ENCODE data around the gene MERTK. TPM values are rescaled to one million over a fixed set of nuclear protein-coding genes. Genes with fewer than 3 reads are reported as not detected.
A peak's percentile ranks its signal among the peaks of the same experiment; 100 is the strongest.
"Not testable (repeated sequence)": the region's sequence is repeated elsewhere in the genome, so short reads cannot be mapped to it uniquely, and the experiment has no call there.

The MERTK gene
- total and polyA plus RNA-seq, 12 donors = 23.3 to 152 (median 75.3) TPM

DNA sequence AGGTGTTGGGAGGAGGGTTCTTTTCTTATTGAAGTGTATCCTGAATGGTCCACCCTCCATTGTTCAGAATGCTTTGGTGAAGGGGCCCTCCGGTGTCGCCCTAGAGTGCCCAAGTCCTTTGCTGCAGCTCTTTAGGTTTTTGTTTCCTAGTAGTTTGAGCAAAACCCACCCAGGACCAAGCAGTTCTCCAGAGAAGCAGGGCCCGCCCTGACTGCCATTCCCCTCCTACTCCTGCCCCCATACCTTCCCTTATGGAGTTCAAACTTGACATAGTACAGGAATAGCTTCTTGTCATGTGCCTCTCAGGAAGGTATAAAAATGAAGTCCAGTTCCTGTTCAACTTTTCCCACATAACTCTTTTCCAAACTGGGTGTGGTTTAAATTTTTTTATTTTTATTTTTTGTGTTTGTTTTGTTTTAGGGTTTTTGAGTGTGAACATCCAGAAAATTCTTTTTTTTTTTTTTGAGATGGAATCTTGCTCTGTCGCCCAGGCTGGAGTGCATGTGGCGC lies 5.6 kb downstream of the MERTK start:
- Histone ChIP-seq H3K9me3 (replicated peaks in 1 of 3) (no peaks in the 10 kb centered on the region), H3K4me1 (replicated peaks in 1 of 2) (peaks cover 14 to 78% of the 10 kb centered on the region in 2 donors), H3K4me3 (peak overlapping the region in 1 of 4 donors; percentile 28), H3K27ac (peak overlapping the region in 2 of 5 donors; percentile 23 to 75), H3K27me3 (no peaks in the 10 kb centered on the region), H3K36me3 (replicated peaks in 1 of 2) (peaks cover 0 to 6% of the 10 kb centered on the region in 2 donors)
- intact Hi-C loops (cut with DNase I) = loop anchor here (10.0 kb wide), 2 partner anchors 61 to 121 kb away; no protein-coding TSS in a partner anchor
- peak in 1 of 7 donors; percentile 49 for DNase-seq
- TF ChIP-seq, protein P1, sequence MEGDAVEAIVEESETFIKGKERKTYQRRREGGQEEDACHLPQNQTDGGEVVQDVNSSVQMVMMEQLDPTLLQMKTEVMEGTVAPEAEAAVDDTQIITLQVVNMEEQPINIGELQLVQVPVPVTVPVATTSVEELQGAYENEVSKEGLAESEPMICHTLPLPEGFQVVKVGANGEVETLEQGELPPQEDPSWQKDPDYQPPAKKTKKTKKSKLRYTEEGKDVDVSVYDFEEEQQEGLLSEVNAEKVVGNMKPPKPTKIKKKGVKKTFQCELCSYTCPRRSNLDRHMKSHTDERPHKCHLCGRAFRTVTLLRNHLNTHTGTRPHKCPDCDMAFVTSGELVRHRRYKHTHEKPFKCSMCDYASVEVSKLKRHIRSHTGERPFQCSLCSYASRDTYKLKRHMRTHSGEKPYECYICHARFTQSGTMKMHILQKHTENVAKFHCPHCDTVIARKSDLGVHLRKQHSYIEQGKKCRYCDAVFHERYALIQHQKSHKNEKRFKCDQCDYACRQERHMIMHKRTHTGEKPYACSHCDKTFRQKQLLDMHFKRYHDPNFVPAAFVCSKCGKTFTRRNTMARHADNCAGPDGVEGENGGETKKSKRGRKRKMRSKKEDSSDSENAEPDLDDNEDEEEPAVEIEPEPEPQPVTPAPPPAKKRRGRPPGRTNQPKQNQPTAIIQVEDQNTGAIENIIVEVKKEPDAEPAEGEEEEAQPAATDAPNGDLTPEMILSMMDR (IDR thresholded peaks at IDR 0.05) = no peak
- TF ChIP-seq POLR2A (IDR thresholded peaks at IDR 0.05) = no peak
- WGBS, 4 donors = 84 to 98% (median 91%) methylated on average over 5 of the region's 5 CpGs

DNA sequence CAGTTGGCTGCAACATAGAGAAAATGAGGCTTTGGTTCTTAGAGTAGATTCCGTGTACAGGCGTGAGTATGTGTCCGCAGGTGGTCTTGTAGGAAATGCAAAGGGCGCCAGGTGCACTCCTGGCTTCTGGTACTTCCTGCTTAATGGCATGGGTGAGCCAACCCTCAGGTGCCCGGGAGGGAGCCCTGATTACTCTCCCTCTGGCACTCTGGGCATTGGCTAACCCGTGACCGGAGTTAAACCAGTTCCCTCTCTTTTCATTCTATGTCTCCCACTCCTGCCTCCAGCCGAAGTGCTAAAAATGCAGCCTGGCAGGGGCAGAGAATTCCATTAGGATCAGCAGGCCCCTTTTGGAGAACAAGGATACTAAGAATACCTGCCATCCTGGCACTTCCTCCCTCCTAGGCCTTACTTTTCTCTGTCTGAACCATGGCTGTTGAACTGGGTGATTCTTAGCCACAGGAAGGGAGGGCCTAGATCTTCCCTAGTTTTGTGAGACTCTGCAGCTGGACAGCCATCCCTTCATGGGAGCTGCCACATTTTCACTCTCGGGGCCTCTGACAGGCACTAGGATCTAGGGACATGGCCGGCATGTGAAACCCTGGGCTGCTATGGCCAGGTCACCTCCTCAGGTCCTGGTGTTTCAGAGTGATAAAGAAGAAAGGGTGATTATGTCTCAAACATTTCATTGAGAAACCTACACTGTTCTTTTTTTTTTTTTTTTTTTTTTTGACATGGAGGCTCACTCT lies 6.5 kb downstream of the MERTK start:
- Histone ChIP-seq H3K9me3 (replicated peaks in 1 of 3) (no peaks in the 10 kb centered on the region), H3K27ac (peak overlapping the region in 2 of 5 donors; percentile 45 to 75), H3K27me3 (no peaks in the 10 kb centered on the region), H3K4me3 (no peak overlapping the region), H3K36me3 (replicated peaks in 1 of 2) (peaks cover 0 to 6% of the 10 kb centered on the region in 2 donors), H3K4me1 (replicated peaks in 1 of 2) (peaks cover 14 to 87% of the 10 kb centered on the region in 2 donors)
- TF ChIP-seq POLR2A (IDR thresholded peaks at IDR 0.05) = no peak
- TF ChIP-seq, protein P1 (IDR thresholded peaks at IDR 0.05) = no peak
- WGBS, 4 donors = 73 to 87% (median 81%) methylated on average over 9 to 10 of the region's 10 CpGs
- intact Hi-C loops (cut with DNase I) = loop anchor here (10.0 kb wide), 2 partner anchors 60 to 120 kb away; no protein-coding TSS in a partner anchor
- peak in 1 of 7 donors; percentile 51 for DNase-seq

DNA sequence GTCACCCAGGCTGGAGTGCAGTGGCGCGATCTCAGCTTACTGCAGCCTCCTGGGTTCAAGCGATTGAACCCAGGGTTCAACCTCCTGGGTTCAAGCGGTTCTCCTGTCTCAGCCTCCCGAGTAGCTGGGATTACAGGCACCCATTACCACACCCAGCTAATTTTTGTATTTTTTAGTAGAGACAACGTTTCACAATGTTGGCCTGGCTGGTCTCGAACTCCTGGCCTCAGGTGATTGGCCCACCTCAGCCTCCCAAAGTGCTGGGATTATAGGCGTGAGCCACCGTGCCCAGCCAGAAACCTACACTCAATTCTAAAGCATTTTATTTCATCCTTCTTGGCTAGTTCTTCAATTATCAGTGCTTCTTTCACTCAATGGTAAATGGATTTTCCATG lies 7.1 kb downstream of the MERTK start:
- intact Hi-C loops (cut with DNase I) = loop anchor here (10.0 kb wide), 2 partner anchors 59 to 119 kb away; no protein-coding TSS in a partner anchor
- not testable (repeated sequence) for H3K9me3 ChIP-seq (replicated peaks in 1 of 3); H3K36me3 ChIP-seq (replicated peaks in 1 of 2); H3K27me3 ChIP-seq
- WGBS, 4 donors = 85 to 93% (median 90%) methylated on average over 9 of the region's 9 CpGs
- DNase-seq = peak in 2 of 7 donors; percentile 13 to 42
- Histone ChIP-seq H3K4me1 (replicated peaks in 1 of 2) (peaks cover 14 to 87% of the 10 kb centered on the region in 2 donors), H3K4me3 (peak overlapping the region in 1 of 4 donors; percentile 16), H3K27ac (peak overlapping the region in 2 of 5 donors; percentile 73 to 75)

DNA sequence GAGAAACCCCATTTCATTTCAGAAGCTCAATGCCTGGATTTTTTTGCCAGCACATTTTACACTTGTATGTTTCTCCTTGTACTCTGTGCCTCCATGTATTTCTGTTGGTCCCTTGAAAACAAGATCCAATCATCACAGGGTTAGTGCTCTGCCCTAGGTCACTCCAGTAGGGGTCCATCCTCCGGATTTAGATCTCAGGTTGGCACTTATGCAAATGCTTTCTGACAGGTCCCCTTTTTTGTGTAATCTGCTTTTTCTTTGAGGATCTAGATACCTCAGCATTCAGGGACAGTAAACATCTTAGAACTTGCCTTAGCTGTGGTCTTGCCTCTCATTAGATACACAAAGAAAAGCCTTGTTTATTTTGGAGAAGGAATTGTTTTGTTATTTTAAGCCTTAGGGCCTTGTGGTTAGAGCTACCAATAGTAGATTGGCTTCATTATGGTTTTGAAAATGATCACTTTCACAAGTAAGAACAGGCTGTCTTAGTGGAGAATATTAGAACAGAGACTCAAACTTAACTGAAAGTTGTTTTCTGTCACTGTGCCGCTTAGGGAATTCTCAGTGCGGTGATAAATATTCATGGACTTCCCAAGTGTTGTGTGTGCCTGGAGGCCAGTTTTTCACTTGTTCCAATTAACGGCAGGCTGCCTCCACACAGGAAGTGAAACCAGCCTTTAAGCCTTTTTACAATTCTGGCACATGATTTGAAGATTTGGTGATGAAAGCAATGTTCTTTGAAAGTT lies 7.8 kb downstream of the MERTK start:
- peak in 4 of 7 donors; percentile 36 to 62 (median 42) for DNase-seq
- H3K36me3 ChIP-seq (replicated peaks in 1 of 2) = peaks cover 0 to 6% of the 10 kb centered on the region in 2 donors
- no peaks in the 10 kb centered on the region for H3K27me3 ChIP-seq
- peak in 1 of 2 donors; percentile 4 for TF ChIP-seq POLR2A (IDR thresholded peaks at IDR 0.05)
- TF ChIP-seq, protein P1 (IDR thresholded peaks at IDR 0.05) = no peak
- 12 to 15% (median 13%) methylated on average over 4 of the region's 4 CpGs for WGBS, 4 donors
- H3K4me1 ChIP-seq (replicated peaks in 1 of 2) = peaks cover 14 to 87% of the 10 kb centered on the region in 2 donors
- H3K4me3 ChIP-seq = peak overlapping the region in 1 of 4 donors; percentile 16
- H3K9me3 ChIP-seq (replicated peaks in 1 of 3) = no peaks in the 10 kb centered on the region
- intact Hi-C loops (cut with DNase I) = loop anchor here (10.0 kb wide), 2 partner anchors 59 to 119 kb away; no protein-coding TSS in a partner anchor
- peak overlapping the region; percentile 12 to 75 (median 45) for H3K27ac ChIP-seq
